ENCODE measurements around the gene FCN1. TPM values are rescaled to one million over a fixed set of nuclear protein-coding genes. Genes with fewer than 3 reads are reported as not detected.

Gene FCN1
- total and polyA plus RNA-seq, 2 of the 8 experiments (the other 6 are each of a cell fraction or from before 2014, with no cell fraction given), result not detected

GRCh38 chr9:134864821-134865190 lies 52.9 kb downstream of the FCN1 start:
- Histone ChIP-seq H3K56ac (replicated peaks; ENCODE audit: insufficient read length, low read depth, low read length) (no peak overlapping the region), H3K4me3 (ENCODE audit: extremely low read depth in 1 of 4, insufficient read depth in 2 of 4, low read depth in 3 of 4, low read length in 4 of 4) (no peak overlapping the region), H2BK15ac (ENCODE audit: low read length) (no peak overlapping the region), H3K18ac (ENCODE audit: extremely low read depth, low read length) (no peak overlapping the region), H3K23me2 (ENCODE audit: low read depth, low read length) (no peaks in the 10 kb centered on the region), H3K27me3 (replicated peaks in 1 of 4; ENCODE audit: control insufficient read depth in 3 of 4, extremely low read depth in 1 of 4, insufficient read depth in 3 of 4, low read length in 3 of 4) (no peaks in the 10 kb centered on the region), H3K4me1 (replicated peaks in 1 of 4; ENCODE audit: control insufficient read depth in 3 of 4, insufficient read depth in 4 of 4, low read length in 3 of 4) (no peaks in the 10 kb centered on the region), H2AFZ (ENCODE audit: low read length) (no peak overlapping the region), H3K14ac (ENCODE audit: insufficient read length) (no peak overlapping the region), H4K91ac (replicated peaks; ENCODE audit: insufficient read length, low read length) (no peak overlapping the region), H3K4me2 (ENCODE audit: insufficient read depth in 1 of 2, low read depth in 2 of 2, low read length in 2 of 2) (no peak overlapping the region), H4K8ac (ENCODE audit: extremely low read depth, insufficient read depth, low read length) (no peak overlapping the region), H3K79me2 (ENCODE audit: control insufficient read depth in 1 of 2, insufficient read depth in 2 of 2, low read length in 2 of 2) (no peaks in the 10 kb centered on the region), H3K23ac (ENCODE audit: insufficient read length) (no peak overlapping the region), H2AK5ac (ENCODE audit: low read depth, low read length) (no peak overlapping the region), H2BK20ac (ENCODE audit: low read length) (no peak overlapping the region), H4K20me1 (replicated peaks in 1 of 2; ENCODE audit: control insufficient read depth in 1 of 2, insufficient read depth in 2 of 2, low read length in 2 of 2) (no peaks in the 10 kb centered on the region), H3K9me3 (ENCODE audit: insufficient read depth in 2 of 2, low read depth in 1 of 2, low read length in 1 of 2) (peaks cover 0 to 4% of the 10 kb centered on the region in 2 experiments; a peak in 2 of 4 replicates), H2BK12ac (ENCODE audit: low read depth, low read length) (no peak overlapping the region), H3K36me3 (ENCODE audit: control insufficient read depth in 2 of 4, insufficient read depth in 4 of 4, low read length in 3 of 4) (no peaks in the 10 kb centered on the region; a peak in 1 of 8 replicates), H3K27ac (ENCODE audit: low read depth, low read length) (no peak overlapping the region), H2BK5ac (ENCODE audit: low read depth, low read length) (no peak overlapping the region), H4K5ac (ENCODE audit: insufficient read length, low read depth, low read length) (no peak overlapping the region), H3K4ac (replicated peaks; ENCODE audit: insufficient read length, low read depth, low read length) (no peak overlapping the region), H3K9ac (replicated peaks in 1 of 4; ENCODE audit: extremely low read depth in 1 of 4, low read depth in 3 of 4, low read length in 3 of 4) (no peak overlapping the region), H3K79me1 (ENCODE audit: low read depth, low read length) (no peaks in the 10 kb centered on the region), H2BK120ac (replicated peaks; ENCODE audit: low read depth, low read length) (no peak overlapping the region)
- no peak for DNase-seq (ENCODE audit: low read depth in 1 of 2, low spot score in 2 of 2)
- POLR2A ChIA-PET (ENCODE audit: partially characterized antibody), result no interaction called here
- no peak for FAIRE-seq
- CTCF ChIA-PET (ENCODE audit: partially characterized antibody), result interaction anchor here (1.0 kb wide), 1 partner anchor 23 kb away, joined by 3 read pairs; no protein-coding TSS in a partner anchor
- WGBS, 2 experiments (ENCODE audit: extremely low coverage in 1 of 2, insufficient coverage in 1 of 2, insufficient read length in 1 of 2, insufficient replicate concordance in 2 of 2, low coverage in 1 of 2, low lambda C conversion rate in 2 of 2, missing lambda C conversion rate in 1 of 2), result 94% methylated on average over 13 of the region's 13 CpGs; no CpG with 5 or more reads in 1 of the 2 experiments
- TF ChIP-seq KDM4A (IDR thresholded peaks at IDR 0.05; ENCODE audit: low read depth, low read length, severe bottlenecking), result no peak

All from H1 (cell line).